HG03439 (cell line): Measurements from ENCODE around the gene FSTL5.
"Not testable (repeated sequence)": the region's sequence is repeated elsewhere in the genome, so short reads cannot be mapped to it uniquely, and the experiment has no call there.

ENCODE experiments used
- ATAC-seq: cut with Tn5 transposase; IDR thresholded peaks from one replicate; pipeline ENCODE4 v1.9.1; 2021; ENCODE audit warnings: mild to moderate bottlenecking, moderate library complexity; ENCODE audit not compliant: unreplicated experiment

The FSTL5 gene

GRCh38 chr4:162104459-162105124 lies 59.2 kb downstream of the FSTL5 start:
- no peak for ATAC-seq

GRCh38 chr4:162103908-162104307 lies 59.9 kb downstream of the FSTL5 start:
- ATAC-seq, result not testable (repeated sequence)

GRCh38 chr4:162102713-162103112 lies 61.1 kb downstream of the FSTL5 start:
- ATAC-seq, result no peak

GRCh38 chr4:162101337-162101736 lies 62.5 kb downstream of the FSTL5 start:
- no peak for ATAC-seq

GRCh38 chr4:162075726-162076125 lies 88.1 kb downstream of the FSTL5 start:
- no peak for ATAC-seq

- no peak for ATAC-seq
These were observed 102.6 kb downstream of the FSTL5 start for GRCh38 chr4:162061214-162061613.

- ATAC-seq, result no peak
These were observed 104.1 kb downstream of the FSTL5 start for GRCh38 chr4:162059656-162060055.

GRCh38 chr4:162056990-162057389 lies 106.8 kb downstream of the FSTL5 start:
- ATAC-seq, result no peak

- ATAC-seq, result no peak
These were observed 117.7 kb downstream of the FSTL5 start for GRCh38 chr4:162046135-162046534.

- no peak for ATAC-seq
These were observed 125.7 kb downstream of the FSTL5 start for GRCh38 chr4:162038112-162038511.

GRCh38 chr4:162017863-162018262 lies 145.9 kb downstream of the FSTL5 start:
- no peak for ATAC-seq

GRCh38 chr4:162016991-162017390 lies 146.8 kb downstream of the FSTL5 start:
- no peak for ATAC-seq

- no peak for ATAC-seq
These were observed 147.6 kb downstream of the FSTL5 start for GRCh38 chr4:162016219-162016618.

GRCh38 chr4:162015090-162015489 lies 148.7 kb downstream of the FSTL5 start:
- ATAC-seq, result no peak

- ATAC-seq, result no peak
These were observed 152.7 kb downstream of the FSTL5 start for GRCh38 chr4:162011089-162011488.

- no peak for ATAC-seq
These were observed 153.4 kb downstream of the FSTL5 start for GRCh38 chr4:162010362-162010761.

- ATAC-seq, result no peak
These were observed 171.5 kb downstream of the FSTL5 start for GRCh38 chr4:161992317-161992716.

- no peak for ATAC-seq
These were observed 172.0 kb downstream of the FSTL5 start for GRCh38 chr4:161991811-161992210.

- ATAC-seq, result no peak
These were observed 173.1 kb downstream of the FSTL5 start for GRCh38 chr4:161990721-161991120.

GRCh38 chr4:161988946-161989345 lies 174.9 kb downstream of the FSTL5 start:
- ATAC-seq, result no peak

- no peak for ATAC-seq
These were observed 176.2 kb downstream of the FSTL5 start for GRCh38 chr4:161987611-161988010.

- ATAC-seq, result no peak
These were observed 211.4 kb downstream of the FSTL5 start for GRCh38 chr4:161952382-161952781.
